Endothelial cell of umbilical vein (primary cell): Measurements from ENCODE around the gene PLEKHG7. TPM values are rescaled to one million over a fixed set of nuclear protein-coding genes. Genes with fewer than 3 reads are reported as not detected.

Experiments
- BruUV-seq: library from RNA; stranded (reverse); fragments of 400-500 nt; replicated peaks from 2 replicates; lab custom pipeline; 2021; lab: Mats Ljungman, UMichigan
- CTCF ChIA-PET: fragments of 300-600, 350-600 bp; sonication (Branson Sonifier 250); formaldehyde crosslinking; loops from one replicate; lab custom pipeline; 2021; ENCODE audit warnings: antibody characterized with exemption, inconsistent platforms; lab: Charles Lee
- POLR2A ChIA-PET: fragments of 300-600, 350-600 bp; sonication (Branson Sonifier 250); formaldehyde crosslinking; loops from one replicate; lab custom pipeline; 2021; ENCODE audit warnings: antibody characterized with exemption, inconsistent platforms; lab: Charles Lee
- DNase-seq: peaks from one replicate; pipeline ENCODE4 v3.0.0-alpha.2; 2011; ENCODE audit warnings: low read depth, low spot score
- FAIRE-seq: peaks from 2 replicates; lab custom pipeline; 2011; peaks lifted over from hg19 to GRCh38; lab: Jason Lieb, UNC
- H2AFZ ChIP-seq: 2 replicates; pipeline ENCODE4 v1.6.0; 2012; ENCODE audit warnings: low read depth, low read length, control low read depth, inconsistent platforms
- H3K27ac ChIP-seq: 2 replicates; pipeline ENCODE4 v1.5.1; 2011; ENCODE audit warnings: low read depth, mild to moderate bottlenecking, control low read depth, low read length, moderate library complexity; ENCODE audit not compliant: insufficient read depth
- H3K27me3 ChIP-seq, 2 experiments: 2 replicates each; pipeline versions ENCODE4 v1.6.0 to v1.6.1; 2011; ENCODE audit warnings: low read length in 2 of 2, mixed read lengths in 1 of 2; ENCODE audit not compliant: control insufficient read depth in 2 of 2, insufficient read depth in 2 of 2
- H3K36me3 ChIP-seq, 2 experiments: 2 replicates in 1 of 2; 3 replicates in 1 of 2; pipeline ENCODE4 v1.5.1; 2011; ENCODE audit warnings: low read length in 2 of 2, mild to moderate bottlenecking in 1 of 2, moderate library complexity in 1 of 2; ENCODE audit not compliant: control insufficient read depth in 2 of 2, insufficient read depth in 2 of 2; ENCODE audit errors: extremely low read depth in 1 of 2
- H3K4me1 ChIP-seq: 3 replicates; pipeline ENCODE4 v1.5.1; 2011; ENCODE audit warnings: mild to moderate bottlenecking, low read length; ENCODE audit not compliant: control insufficient read depth, insufficient read depth; ENCODE audit errors: extremely low read depth
- H3K4me2 ChIP-seq: 2 replicates; pipeline ENCODE4 v1.6.1; 2011; ENCODE audit warnings: low read length, control low read depth, mixed read lengths; ENCODE audit not compliant: insufficient read depth
- H3K4me3 ChIP-seq, 3 experiments: fragments of 200-600 bp in 1 of 3; sonication (generic), shearing (Covaris generic) in 1 of 3; replicated peaks in 1 of 3; 2 replicates each; pipeline ENCODE4 v1.5.1; 2011 to 2016; ENCODE audit warnings: control low read depth in 3 of 3, low read length in 3 of 3, mild to moderate bottlenecking in 2 of 3, inconsistent platforms in 1 of 3, low read depth in 1 of 3, moderate library complexity in 1 of 3; ENCODE audit not compliant: insufficient read depth in 1 of 3
- H3K79me2 ChIP-seq: 2 replicates; pipeline ENCODE4 v1.6.0; 2012; ENCODE audit warnings: low read length, inconsistent platforms; ENCODE audit not compliant: control insufficient read depth, insufficient read depth
- H3K9ac ChIP-seq: replicated peaks from 2 replicates; pipeline ENCODE3; 2011; ENCODE audit warnings: low read length, control low read depth; ENCODE audit not compliant: insufficient read depth; ENCODE audit errors: extremely low read depth
- H3K9me1 ChIP-seq: replicated peaks from 3 replicates; pipeline ENCODE4 v1.6.0; 2011; ENCODE audit warnings: mild to moderate bottlenecking, low read length; ENCODE audit not compliant: control insufficient read depth, insufficient read depth; ENCODE audit errors: extremely low read depth
- H3K9me3 ChIP-seq: replicated peaks from 2 replicates; pipeline ENCODE4 v1.5.1; 2012; ENCODE audit warnings: low read length, inconsistent platforms; ENCODE audit not compliant: control insufficient read depth, insufficient read depth
- H4K20me1 ChIP-seq: replicated peaks from 2 replicates; pipeline ENCODE3; 2011; ENCODE audit warnings: mild to moderate bottlenecking, low read length; ENCODE audit not compliant: control insufficient read depth, insufficient read depth; ENCODE audit errors: extremely low read depth
- EZH2 ChIP-seq: IDR thresholded peaks from 2 replicates; pipeline ENCODE4 v1.6.1; 2012; ENCODE audit warnings: borderline replicate concordance, low read depth, mild to moderate bottlenecking, moderate library complexity, low read length, inconsistent platforms; ENCODE audit not compliant: severe bottlenecking
- FOS ChIP-seq: IDR thresholded peaks from 2 replicates; pipeline ENCODE4 v1.6.1; 2011; ENCODE audit warnings: mild to moderate bottlenecking, low read length, moderate library complexity, borderline replicate concordance; ENCODE audit not compliant: insufficient read depth
- GATA2 ChIP-seq: IDR thresholded peaks from 2 replicates; pipeline ENCODE4 v1.7.0; 2011; ENCODE audit warnings: low read depth, mild to moderate bottlenecking, moderate library complexity, mixed read lengths, low read length; ENCODE audit not compliant: insufficient read length, insufficient read depth
- JUN ChIP-seq: IDR thresholded peaks from 2 replicates; pipeline ENCODE4 v1.6.1; 2011; ENCODE audit warnings: borderline replicate concordance, low read depth; ENCODE audit not compliant: insufficient read length, insufficient read depth
- MAX ChIP-seq: IDR thresholded peaks from 2 replicates; pipeline ENCODE4 v1.6.1; 2011; ENCODE audit not compliant: insufficient read depth, insufficient read length
- MYC ChIP-seq: IDR thresholded peaks from one replicate; pipeline ENCODE4 v1.6.1; 2011; ENCODE audit warnings: mild to moderate bottlenecking, low read depth, low read length
- POLR2A ChIP-seq: IDR thresholded peaks from 2 replicates; pipeline ENCODE4 v1.6.1; 2012; ENCODE audit warnings: low read depth, mild to moderate bottlenecking, control low read depth, low read length
- POLR2AphosphoS5 ChIP-seq: IDR thresholded peaks from 2 replicates; pipeline ENCODE4 v1.6.1; 2012; ENCODE audit warnings: low read depth, mild to moderate bottlenecking, control low read depth, low read length, moderate library complexity; ENCODE audit not compliant: insufficient read depth
- dilution Hi-C: fragments of 300-500 bp; cut with MboI; formaldehyde crosslinking; loops from one replicate; pipeline ENCODE4 v1.15.0; 2019; ENCODE audit warnings: low sequenced_read_pairs; ENCODE audit not compliant: extremely low pct_ligation_motif_present
- intact Hi-C: fragments of 100-400 bp; cut with micrococcal nuclease; formaldehyde crosslinking; loops from one replicate; pipeline ENCODE4 v1.10.0; 2022
- polyA plus RNA-seq, 4 experiments: library from polyadenylated mRNA; depleted of rRNA in 3 of 4; stranded (reverse) in 3 of 4; unstranded in 1 of 4; fragments of >200 nt; gene quantifications; 2 replicates each; pipeline versions ENCODE4 v1.2.1 to v1.2.3, GENCODE V29; 2011 to 2012; ENCODE audit warnings: missing spikeins in 1 of 4
- total RNA-seq: library from RNA; stranded (reverse); gene quantifications from 2 replicates; pipeline ENCODE4 v1.2.3, GENCODE V29; 2021
- TF ChIP-seq, protein P1 (sequence below), 2 donors: IDR thresholded peaks; 1 replicate in 1 of 2; 2 replicates in 1 of 2; pipeline ENCODE4 v1.5.1; 2011; ENCODE audit warnings: low read length in 2 of 2, mild to moderate bottlenecking in 2 of 2, moderate library complexity in 2 of 2, control low read depth in 1 of 2, inconsistent platforms in 1 of 2, low read depth in 1 of 2; ENCODE audit not compliant: insufficient read depth in 1 of 2; ENCODE audit errors: extremely low read depth in 1 of 2

Gene PLEKHG7
- total and polyA plus RNA-seq, 2 donors (not counting 3 experiments of a cell fraction or from before 2014, with no cell fraction given) = not detected

- Histone ChIP-seq H3K79me2 (no peaks in the 10 kb centered on the region), H3K9me3 (no peaks in the 10 kb centered on the region), H3K4me1 (no peaks in the 10 kb centered on the region), H2AFZ (no peak overlapping the region), H3K27me3 (no peaks in the 10 kb centered on the region), H3K27ac (no peak overlapping the region), H3K4me2 (no peak overlapping the region), H4K20me1 (no peaks in the 10 kb centered on the region), H3K36me3 (no peaks in the 10 kb centered on the region), H3K9me1 (no peaks in the 10 kb centered on the region), H3K4me3 (no peak overlapping the region), H3K9ac (no peak overlapping the region)
- FAIRE-seq = no peak
- intact Hi-C loops = no loop called here
- TF ChIP-seq GATA2 (no peak), JUN (no peak), POLR2A (no peak), MYC (no peak), FOS (no peak), POLR2AphosphoS5 (no peak), MAX (no peak), EZH2 (no peak)
- TF ChIP-seq, protein P1, sequence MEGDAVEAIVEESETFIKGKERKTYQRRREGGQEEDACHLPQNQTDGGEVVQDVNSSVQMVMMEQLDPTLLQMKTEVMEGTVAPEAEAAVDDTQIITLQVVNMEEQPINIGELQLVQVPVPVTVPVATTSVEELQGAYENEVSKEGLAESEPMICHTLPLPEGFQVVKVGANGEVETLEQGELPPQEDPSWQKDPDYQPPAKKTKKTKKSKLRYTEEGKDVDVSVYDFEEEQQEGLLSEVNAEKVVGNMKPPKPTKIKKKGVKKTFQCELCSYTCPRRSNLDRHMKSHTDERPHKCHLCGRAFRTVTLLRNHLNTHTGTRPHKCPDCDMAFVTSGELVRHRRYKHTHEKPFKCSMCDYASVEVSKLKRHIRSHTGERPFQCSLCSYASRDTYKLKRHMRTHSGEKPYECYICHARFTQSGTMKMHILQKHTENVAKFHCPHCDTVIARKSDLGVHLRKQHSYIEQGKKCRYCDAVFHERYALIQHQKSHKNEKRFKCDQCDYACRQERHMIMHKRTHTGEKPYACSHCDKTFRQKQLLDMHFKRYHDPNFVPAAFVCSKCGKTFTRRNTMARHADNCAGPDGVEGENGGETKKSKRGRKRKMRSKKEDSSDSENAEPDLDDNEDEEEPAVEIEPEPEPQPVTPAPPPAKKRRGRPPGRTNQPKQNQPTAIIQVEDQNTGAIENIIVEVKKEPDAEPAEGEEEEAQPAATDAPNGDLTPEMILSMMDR (IDR thresholded peaks at IDR 0.05; ENCODE audit: extremely low read depth in 1 of 2, insufficient read depth in 1 of 2, low read depth in 1 of 2, low read length in 2 of 2) = no peak
- POLR2A ChIA-PET = no interaction called here
- DNase-seq = peak; percentile 59
- dilution Hi-C loops = no loop called here
- CTCF ChIA-PET = no interaction called here
- BruUV-seq = no TSS peak
These were observed 6.6 kb upstream of the PLEKHG7 start for GRCh38 chr12:92696216-92696615.
